Measurements from ENCODE around the gene UBTD2. TPM values are rescaled to one million over a fixed set of nuclear protein-coding genes. Genes with fewer than 3 reads are reported as not detected.
"Not testable (repeated sequence)": the region's sequence is repeated elsewhere in the genome, so short reads cannot be mapped to it uniquely, and the experiment has no call there.

Gene UBTD2
- total RNA-seq, 4 donors from 2014 or later = 15.9 to 28.6 (median 22.5) TPM

GRCh38 chr5:172293054-172293744, 9.6 kb upstream of the UBTD2 start:
- DNase-seq = peak; percentile 84 to 86
- Histone ChIP-seq H3K4me1 (peaks cover 0 to 5% of the 10 kb centered on the region in 2 donors), H3K27ac (no peak overlapping the region), H3K9me3 (no peaks in the 10 kb centered on the region), H3K4me3 (replicated peaks in 1 of 3) (no peak overlapping the region), H3K36me3 (no peaks in the 10 kb centered on the region), H3K27me3 (no peaks in the 10 kb centered on the region)
- WGBS, 2 donors = 29 to 31% methylated on average over 5 of the region's 5 CpGs
- TF ChIP-seq, protein P1, sequence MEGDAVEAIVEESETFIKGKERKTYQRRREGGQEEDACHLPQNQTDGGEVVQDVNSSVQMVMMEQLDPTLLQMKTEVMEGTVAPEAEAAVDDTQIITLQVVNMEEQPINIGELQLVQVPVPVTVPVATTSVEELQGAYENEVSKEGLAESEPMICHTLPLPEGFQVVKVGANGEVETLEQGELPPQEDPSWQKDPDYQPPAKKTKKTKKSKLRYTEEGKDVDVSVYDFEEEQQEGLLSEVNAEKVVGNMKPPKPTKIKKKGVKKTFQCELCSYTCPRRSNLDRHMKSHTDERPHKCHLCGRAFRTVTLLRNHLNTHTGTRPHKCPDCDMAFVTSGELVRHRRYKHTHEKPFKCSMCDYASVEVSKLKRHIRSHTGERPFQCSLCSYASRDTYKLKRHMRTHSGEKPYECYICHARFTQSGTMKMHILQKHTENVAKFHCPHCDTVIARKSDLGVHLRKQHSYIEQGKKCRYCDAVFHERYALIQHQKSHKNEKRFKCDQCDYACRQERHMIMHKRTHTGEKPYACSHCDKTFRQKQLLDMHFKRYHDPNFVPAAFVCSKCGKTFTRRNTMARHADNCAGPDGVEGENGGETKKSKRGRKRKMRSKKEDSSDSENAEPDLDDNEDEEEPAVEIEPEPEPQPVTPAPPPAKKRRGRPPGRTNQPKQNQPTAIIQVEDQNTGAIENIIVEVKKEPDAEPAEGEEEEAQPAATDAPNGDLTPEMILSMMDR (IDR thresholded peaks at IDR 0.05) = peak; percentile 38 to 95 (median 84)
- no peak for TF ChIP-seq POLR2A (IDR thresholded peaks at IDR 0.05)
- intact Hi-C loops (cut with DNase I) = loop anchor here (5.0 kb wide), 1 partner anchor 186 kb away; no protein-coding TSS in a partner anchor

GRCh38 chr5:172291837-172292236, 8.3 kb upstream of the UBTD2 start:
- not testable (repeated sequence) for H3K9me3 ChIP-seq; H3K4me3 ChIP-seq (replicated peaks in 1 of 3); DNase-seq; H3K36me3 ChIP-seq; H3K27ac ChIP-seq; H3K27me3 ChIP-seq; H3K4me1 ChIP-seq
- 49 to 59% methylated on average over 5 of the region's 5 CpGs for WGBS, 2 donors
- intact Hi-C loops (cut with DNase I) = loop anchor here (5.0 kb wide), 1 partner anchor 185 kb away; no protein-coding TSS in a partner anchor

DNA sequence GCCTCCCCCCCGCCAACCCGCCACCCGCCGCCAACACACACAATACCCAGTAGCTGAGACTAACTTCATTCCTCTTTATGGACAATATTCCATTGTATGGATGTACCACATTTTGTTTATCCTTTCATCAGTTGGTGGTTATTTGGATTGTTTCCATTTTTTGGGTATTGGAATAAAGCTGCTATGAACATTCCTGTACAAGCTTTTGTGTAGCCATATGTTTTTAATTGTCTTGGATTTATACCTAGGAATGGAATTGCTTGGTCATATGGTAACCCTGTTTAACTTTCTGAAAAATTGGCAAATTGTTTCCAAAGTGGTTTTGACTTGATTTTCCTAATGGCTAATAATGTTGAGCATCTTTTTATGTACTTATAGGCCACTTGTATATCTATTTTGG, 4.9 kb upstream of the UBTD2 start:
- Histone ChIP-seq H3K9me3 (no peaks in the 10 kb centered on the region), H3K4me1 (peaks cover 0 to 5% of the 10 kb centered on the region in 2 donors), H3K27me3 (no peaks in the 10 kb centered on the region), H3K36me3 (no peaks in the 10 kb centered on the region), H3K4me3 (replicated peaks in 1 of 3) (no peak overlapping the region), H3K27ac (no peak overlapping the region)
- WGBS, 2 donors = 95 to 99% methylated on average over 4 of the region's 4 CpGs
- no peak for TF ChIP-seq POLR2A (IDR thresholded peaks at IDR 0.05)
- TF ChIP-seq, protein P1 (IDR thresholded peaks at IDR 0.05) = no peak
- intact Hi-C loops (cut with DNase I) = no loop called here
- DNase-seq = no peak

DNA sequence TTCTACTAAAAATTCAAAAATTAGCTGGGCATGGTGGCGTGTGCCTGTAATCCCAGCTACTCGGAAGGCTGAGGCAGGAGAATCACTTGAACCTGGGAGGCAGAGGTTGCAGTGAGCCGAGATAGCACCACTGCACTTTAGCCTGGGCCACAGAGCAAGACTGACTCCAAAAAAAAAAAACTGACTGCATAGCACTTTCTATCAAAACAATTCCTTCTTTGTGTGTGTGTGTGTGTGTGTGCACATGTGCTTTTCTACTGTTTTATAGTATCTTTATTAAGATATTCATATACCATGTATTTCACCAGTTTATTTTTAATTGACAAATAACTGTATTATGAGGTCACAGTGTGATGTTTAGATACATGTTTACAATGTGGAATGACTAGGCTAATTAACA, 3.6 kb upstream of the UBTD2 start:
- intact Hi-C loops (cut with DNase I); H3K27me3 ChIP-seq; H3K27ac ChIP-seq; DNase-seq; H3K36me3 ChIP-seq; H3K4me1 ChIP-seq; H3K4me3 ChIP-seq (replicated peaks in 1 of 3); H3K9me3 ChIP-seq: not testable (repeated sequence)
- 88 to 96% methylated on average over 3 of the region's 3 CpGs for WGBS, 2 donors

DNA sequence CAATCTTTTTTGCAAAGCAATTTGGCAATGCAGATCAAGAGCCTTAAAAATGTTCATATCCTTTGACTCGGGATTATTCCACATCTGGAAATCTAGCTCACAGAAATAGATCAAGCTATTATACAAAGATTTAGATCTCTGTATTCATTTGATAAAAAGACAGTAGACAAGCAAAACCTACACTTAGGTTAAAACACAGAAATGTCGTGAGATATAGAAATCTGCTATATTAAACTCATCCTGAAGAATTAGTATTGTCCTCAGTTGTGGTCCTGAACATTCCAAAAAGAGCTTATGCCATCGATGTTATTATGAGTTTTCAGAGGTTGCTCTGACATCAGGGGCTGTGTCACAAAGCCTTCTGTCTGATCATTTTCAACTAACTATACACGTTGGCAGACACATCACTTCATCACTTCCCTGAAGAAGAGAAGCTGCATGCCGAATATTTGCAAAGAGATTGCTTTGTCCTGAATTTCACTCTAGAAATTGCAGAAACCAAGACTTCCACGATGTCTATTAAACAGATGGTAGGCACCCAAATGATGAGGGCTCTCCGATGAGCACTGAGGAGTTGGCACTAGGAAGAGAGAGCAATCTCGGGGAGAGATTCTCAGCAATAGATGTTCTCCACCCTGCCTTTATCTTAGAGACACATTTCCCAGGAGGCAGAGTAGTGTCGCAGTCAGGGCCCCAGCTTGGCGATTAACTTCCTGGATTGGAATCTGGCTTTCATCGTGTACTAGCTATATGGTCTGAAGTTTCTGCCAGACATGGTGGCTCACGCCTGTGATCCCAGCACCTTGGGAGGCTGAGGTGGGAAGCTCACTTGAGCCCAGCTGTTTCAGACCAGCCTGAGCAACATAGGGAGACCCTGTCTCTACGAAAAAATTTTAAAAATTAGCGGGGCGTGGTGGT, 1.9 kb upstream of the UBTD2 start:
- intact Hi-C loops (cut with DNase I) = no loop called here
- 72 to 78% methylated on average over 14 to 15 of the region's 15 CpGs for WGBS, 2 donors
- H3K9me3 ChIP-seq = no peaks in the 10 kb centered on the region
- H3K27ac ChIP-seq = no peak overlapping the region
- no peak for TF ChIP-seq POLR2A (IDR thresholded peaks at IDR 0.05)
- TF ChIP-seq, protein P1 (IDR thresholded peaks at IDR 0.05) = no peak
- DNase-seq = no peak
- H3K4me1 ChIP-seq = peaks cover 15 to 21% of the 10 kb centered on the region in 2 donors
- no peak overlapping the region for H3K4me3 ChIP-seq (replicated peaks in 1 of 3)
- H3K36me3 ChIP-seq = no peaks in the 10 kb centered on the region
- H3K27me3 ChIP-seq = no peaks in the 10 kb centered on the region

DNA sequence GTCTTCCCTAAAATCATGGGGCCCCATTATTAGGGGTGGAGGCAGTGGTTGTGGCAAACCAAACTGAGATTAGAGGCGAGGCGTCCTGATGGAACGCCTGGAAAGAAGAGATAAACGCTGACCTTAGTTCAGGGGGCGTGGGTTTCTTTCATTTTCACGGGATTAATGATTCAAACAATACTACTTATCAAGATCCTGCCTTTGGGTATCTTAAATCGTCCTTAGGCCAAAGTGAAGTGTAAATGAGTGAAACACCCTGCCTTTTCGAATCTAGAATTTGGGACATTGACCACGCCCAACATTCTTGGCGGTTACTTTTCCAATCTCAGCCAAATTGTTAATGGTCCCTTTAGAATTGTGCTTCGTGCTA, 1.0 kb upstream of the UBTD2 start:
- Histone ChIP-seq H3K27ac (peak overlapping the region; percentile 20 to 92 (median 87)), H3K27me3 (no peaks in the 10 kb centered on the region), H3K36me3 (no peaks in the 10 kb centered on the region), H3K4me1 (peaks cover 15 to 21% of the 10 kb centered on the region in 2 donors), H3K9me3 (no peaks in the 10 kb centered on the region), H3K4me3 (replicated peaks in 1 of 3) (peak overlapping the region; percentile 34 to 89 (median 54))
- intact Hi-C loops (cut with DNase I) = loop anchor here (5.0 kb wide), 1 partner anchor 97 kb away; the partner anchor contains the start of gene STK10
- 5 to 7% methylated on average over 11 of the region's 11 CpGs for WGBS, 2 donors
- no peak for DNase-seq
- TF ChIP-seq, protein P1 (IDR thresholded peaks at IDR 0.05) = no peak
- no peak for TF ChIP-seq POLR2A (IDR thresholded peaks at IDR 0.05)
